Lower leg skin (tissue), 3 donors: ENCODE results near the gene IQCK.

ENCODE experiments used
- POLR2A ChIP-seq, 2 donors: fragments of 450-650 bp; IDR thresholded peaks; one replicate each; pipeline ENCODE4 v1.6.1; 2016 to 2017; ENCODE audit warnings: antibody characterized with exemption in 2 of 2, mild to moderate bottlenecking in 1 of 2, moderate library complexity in 1 of 2
- TF ChIP-seq, protein P1 (sequence below), 3 donors: fragments of 450-650 bp; IDR thresholded peaks; one replicate each; pipeline ENCODE4 v1.5.1; 2016; ENCODE audit warnings: antibody characterized with exemption in 3 of 3, mild to moderate bottlenecking in 3 of 3, moderate library complexity in 2 of 3

- TF ChIP-seq, protein P1, sequence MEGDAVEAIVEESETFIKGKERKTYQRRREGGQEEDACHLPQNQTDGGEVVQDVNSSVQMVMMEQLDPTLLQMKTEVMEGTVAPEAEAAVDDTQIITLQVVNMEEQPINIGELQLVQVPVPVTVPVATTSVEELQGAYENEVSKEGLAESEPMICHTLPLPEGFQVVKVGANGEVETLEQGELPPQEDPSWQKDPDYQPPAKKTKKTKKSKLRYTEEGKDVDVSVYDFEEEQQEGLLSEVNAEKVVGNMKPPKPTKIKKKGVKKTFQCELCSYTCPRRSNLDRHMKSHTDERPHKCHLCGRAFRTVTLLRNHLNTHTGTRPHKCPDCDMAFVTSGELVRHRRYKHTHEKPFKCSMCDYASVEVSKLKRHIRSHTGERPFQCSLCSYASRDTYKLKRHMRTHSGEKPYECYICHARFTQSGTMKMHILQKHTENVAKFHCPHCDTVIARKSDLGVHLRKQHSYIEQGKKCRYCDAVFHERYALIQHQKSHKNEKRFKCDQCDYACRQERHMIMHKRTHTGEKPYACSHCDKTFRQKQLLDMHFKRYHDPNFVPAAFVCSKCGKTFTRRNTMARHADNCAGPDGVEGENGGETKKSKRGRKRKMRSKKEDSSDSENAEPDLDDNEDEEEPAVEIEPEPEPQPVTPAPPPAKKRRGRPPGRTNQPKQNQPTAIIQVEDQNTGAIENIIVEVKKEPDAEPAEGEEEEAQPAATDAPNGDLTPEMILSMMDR (IDR thresholded peaks at IDR 0.05), result no peak
- TF ChIP-seq POLR2A (IDR thresholded peaks at IDR 0.05), result no peak
Measured at GRCh38 chr16:19859166-19859565, 141.1 kb downstream of the IQCK start.
